Activated CD4-positive, alpha-beta T cell treated with anti-CD3 and anti-CD28 coated beads for 1 hour (primary cell): ENCODE data around the gene KRTAP5-1.
A peak's percentile ranks its signal among the peaks of the same experiment; 100 is the strongest.

Experiments
- DNase-seq: peaks from one replicate; pipeline ENCODE4 v3.0.0-alpha.2; 2020

The KRTAP5-1 gene

GRCh38 chr11:1570896-1571759 lies 14.0 kb downstream of the KRTAP5-1 start:
- DNase-seq = peak; percentile 9

GRCh38 chr11:1570531-1570895 lies 14.6 kb downstream of the KRTAP5-1 start:
- DNase-seq = no peak

GRCh38 chr11:1570001-1570453 lies 15.1 kb downstream of the KRTAP5-1 start:
- no peak for DNase-seq

- no peak for DNase-seq
These were observed 15.8 kb downstream of the KRTAP5-1 start for GRCh38 chr11:1569251-1569780.

GRCh38 chr11:1568441-1568911 lies 16.6 kb downstream of the KRTAP5-1 start:
- no peak for DNase-seq

GRCh38 chr11:1567721-1568100 lies 17.4 kb downstream of the KRTAP5-1 start:
- DNase-seq = no peak

GRCh38 chr11:1567052-1567720 lies 17.9 kb downstream of the KRTAP5-1 start:
- no peak for DNase-seq

- no peak for DNase-seq
These were observed 18.6 kb downstream of the KRTAP5-1 start for GRCh38 chr11:1566381-1567051.

- DNase-seq = no peak
These were observed 19.2 kb downstream of the KRTAP5-1 start for GRCh38 chr11:1565904-1566247.

- no peak for DNase-seq
These were observed 19.7 kb downstream of the KRTAP5-1 start for GRCh38 chr11:1565173-1565903.

- DNase-seq = no peak
These were observed 20.4 kb downstream of the KRTAP5-1 start for GRCh38 chr11:1564535-1565172.

- DNase-seq = no peak
These were observed 21.2 kb downstream of the KRTAP5-1 start for GRCh38 chr11:1563697-1564534.

GRCh38 chr11:1563149-1563638 lies 21.9 kb downstream of the KRTAP5-1 start:
- no peak for DNase-seq

- no peak for DNase-seq
These were observed 22.5 kb downstream of the KRTAP5-1 start for GRCh38 chr11:1562469-1563148.

- DNase-seq = no peak
These were observed 23.1 kb downstream of the KRTAP5-1 start for GRCh38 chr11:1561955-1562354.

- no peak for DNase-seq
These were observed 23.8 kb downstream of the KRTAP5-1 start for GRCh38 chr11:1561266-1561665.

- no peak for DNase-seq
These were observed 24.3 kb downstream of the KRTAP5-1 start for GRCh38 chr11:1560649-1561251.

- no peak for DNase-seq
These were observed 25.0 kb downstream of the KRTAP5-1 start for GRCh38 chr11:1560002-1560648.
